ENCODE measurements around the gene IL4R. TPM values are rescaled to one million over a fixed set of nuclear protein-coding genes. Genes with fewer than 3 reads are reported as not detected.
A peak's percentile ranks its signal among the peaks of the same experiment; 100 is the strongest.

IL4R gene
- total RNA-seq, 1 donor from 2014 or later: 202 TPM

GRCh38 chr16:27316038-27316680 lies 2.4 kb downstream of the IL4R start:
- CTCF ChIA-PET: interaction anchor here (0.7 to 5.0 kb wide), 4 partner anchors 31 to 84 kb away, joined by 3 to 76 read pairs (median 4); no protein-coding TSS in a partner anchor
- Mint-ChIP-seq H3K27me3 (no peaks in the 10 kb centered on the region), H3K4me1 (peaks cover 82% of the 10 kb centered on the region), H3K9me3 (no peaks in the 10 kb centered on the region), H3K36me3 (ENCODE audit: low read depth) (peaks cover 55% of the 10 kb centered on the region), H3K27ac (peak overlapping the region; percentile 90), H3K4me3 (peak overlapping the region; percentile 88)
- no peak for DNase-seq
- intact Hi-C loops (cut with micrococcal nuclease): loop anchor here (5.0 to 10.0 kb wide), 3 partner anchors 36 to 239 kb away; partner anchors contain the start of gene KATNIP
- no peak for TF ChIP-seq CTCF (IDR thresholded peaks at IDR 0.05)
- POLR2A ChIA-PET: interaction anchor here (0.6 to 6.0 kb wide), 18 partner anchors 8 to 139 kb away, joined by 3 to 90 read pairs (median 6); partner anchors contain the start of gene KDM8
- no peak for ATAC-seq (ENCODE audit: low read depth)

- ATAC-seq (ENCODE audit: low read depth) (no peak), DNase-seq (no peak)
- Mint-ChIP-seq H3K36me3 (ENCODE audit: low read depth) (peaks cover 64% of the 10 kb centered on the region), H3K27me3 (no peaks in the 10 kb centered on the region), H3K9me3 (no peaks in the 10 kb centered on the region), H3K27ac (peak overlapping the region; percentile 90), H3K4me1 (peaks cover 87% of the 10 kb centered on the region), H3K4me3 (peak overlapping the region; percentile 88)
- no peak for TF ChIP-seq CTCF (IDR thresholded peaks at IDR 0.05)
- CTCF ChIA-PET: interaction anchor here (0.7 to 5.0 kb wide), 6 partner anchors 42 to 138 kb away, joined by 3 to 76 read pairs (median 4); no protein-coding TSS in a partner anchor
- POLR2A ChIA-PET: interaction anchor here (0.7 to 6.0 kb wide), 22 partner anchors 15 to 143 kb away, joined by 3 to 90 read pairs (median 5); partner anchors contain the start of genes KDM8 and NSMCE1
- intact Hi-C loops (cut with micrococcal nuclease): loop anchor here (5.0 to 10.0 kb wide), 3 partner anchors 35 to 237 kb away; partner anchors contain the start of gene KATNIP
Measured at GRCh38 chr16:27317320-27317719, 3.5 kb downstream of the IL4R start.

GRCh38 chr16:27317738-27318391 lies 4.1 kb downstream of the IL4R start:
- Mint-ChIP-seq H3K27me3 (no peaks in the 10 kb centered on the region), H3K27ac (peak overlapping the region; percentile 90), H3K36me3 (ENCODE audit: low read depth) (peaks cover 68% of the 10 kb centered on the region), H3K4me1 (peaks cover 87% of the 10 kb centered on the region), H3K9me3 (no peaks in the 10 kb centered on the region), H3K4me3 (peak overlapping the region; percentile 88)
- ChIA-PET CTCF (interaction anchor here (0.7 to 5.0 kb wide), 7 partner anchors 39 to 138 kb away, joined by 3 to 76 read pairs (median 4); no protein-coding TSS in a partner anchor), POLR2A (interaction anchor here (0.7 to 6.0 kb wide), 33 partner anchors 15 to 144 kb away, joined by 3 to 90 read pairs (median 5); partner anchors contain the start of genes KDM8 and NSMCE1)
- DNase-seq (no peak), ATAC-seq (ENCODE audit: low read depth) (peak; percentile 10)
- TF ChIP-seq CTCF (IDR thresholded peaks at IDR 0.05): no peak
- intact Hi-C loops (cut with micrococcal nuclease): loop anchor here (1.0 to 10.0 kb wide), 10 partner anchors 8 to 237 kb away; partner anchors contain the start of genes IL21R and KATNIP

GRCh38 chr16:27318392-27319256 lies 4.8 kb downstream of the IL4R start:
- DNase-seq (peak; percentile 43), ATAC-seq (ENCODE audit: low read depth) (peak; percentile 72)
- Mint-ChIP-seq H3K36me3 (ENCODE audit: low read depth) (peaks cover 70% of the 10 kb centered on the region), H3K27me3 (no peaks in the 10 kb centered on the region), H3K9me3 (no peaks in the 10 kb centered on the region), H3K4me3 (peak overlapping the region; percentile 88), H3K4me1 (peaks cover 90% of the 10 kb centered on the region), H3K27ac (peak overlapping the region; percentile 90)
- no peak for TF ChIP-seq CTCF (IDR thresholded peaks at IDR 0.05)
- CTCF ChIA-PET: interaction anchor here (0.7 to 5.0 kb wide), 11 partner anchors 38 to 139 kb away, joined by 3 to 76 read pairs (median 4); no protein-coding TSS in a partner anchor
- intact Hi-C loops (cut with micrococcal nuclease): loop anchor here (1.0 to 10.0 kb wide), 10 partner anchors 8 to 236 kb away; partner anchors contain the start of genes IL21R and KATNIP
- POLR2A ChIA-PET: interaction anchor here (0.6 to 6.0 kb wide), 34 partner anchors 11 to 133 kb away, joined by 3 to 90 read pairs (median 4); partner anchors contain the start of genes KDM8 and NSMCE1

Measured in activated B cell treated with CpG ODN at 0.5 μM for 24 hours (primary cell).